Medulla oblongata (tissue), 1 donor: ENCODE results near the gene GRM4.

Experiments
- DNase-seq: peaks from one replicate; pipeline ENCODE4 v3.0.0-alpha.2; 2015; ENCODE audit errors: extremely low spot score

The GRM4 gene

GRCh38 chr6:34085453-34086170, 60.3 kb downstream of the GRM4 start:
- no peak for DNase-seq

- no peak for DNase-seq
These were observed 61.1 kb downstream of the GRM4 start for GRCh38 chr6:34084591-34085290.

GRCh38 chr6:34082864-34083626, 62.8 kb downstream of the GRM4 start:
- DNase-seq = no peak

GRCh38 chr6:34082348-34082747, 63.5 kb downstream of the GRM4 start:
- no peak for DNase-seq

GRCh38 chr6:34080357-34080756, 65.5 kb downstream of the GRM4 start:
- no peak for DNase-seq

- no peak for DNase-seq
These were observed 66.0 kb downstream of the GRM4 start for GRCh38 chr6:34079899-34080298.

GRCh38 chr6:34075906-34076305, 70.0 kb downstream of the GRM4 start:
- DNase-seq = no peak

GRCh38 chr6:34074064-34074742, 71.7 kb downstream of the GRM4 start:
- DNase-seq = no peak

GRCh38 chr6:34073540-34073939, 72.3 kb downstream of the GRM4 start:
- no peak for DNase-seq

- DNase-seq = no peak
These were observed 73.2 kb downstream of the GRM4 start for GRCh38 chr6:34072727-34073126.

- DNase-seq = no peak
These were observed 74.0 kb downstream of the GRM4 start for GRCh38 chr6:34071884-34072379.

- DNase-seq = no peak
These were observed 74.6 kb downstream of the GRM4 start for GRCh38 chr6:34071136-34071883.

GRCh38 chr6:34070315-34071135, 75.4 kb downstream of the GRM4 start:
- DNase-seq = no peak

- DNase-seq = no peak
These were observed 77.3 kb downstream of the GRM4 start for GRCh38 chr6:34068462-34069044.

- DNase-seq = no peak
These were observed 78.1 kb downstream of the GRM4 start for GRCh38 chr6:34067814-34068213.

- no peak for DNase-seq
These were observed 78.8 kb downstream of the GRM4 start for GRCh38 chr6:34066772-34067770.

- DNase-seq = no peak
These were observed 79.7 kb downstream of the GRM4 start for GRCh38 chr6:34066218-34066571.

- DNase-seq = no peak
These were observed 80.2 kb downstream of the GRM4 start for GRCh38 chr6:34065466-34066217.
